NCI-H748 (cell line): ENCODE data around the gene CDK2AP2.
"Not testable (repeated sequence)": the region's sequence is repeated elsewhere in the genome, so short reads cannot be mapped to it uniquely, and the experiment has no call there.

ENCODE experiments used
- DNase-seq: peaks from one replicate; lab custom pipeline; 2025; ENCODE audit not compliant: unreplicated experiment; lab: John Stamatoyannopoulos, UW

The CDK2AP2 gene

GRCh38 chr11:67524480-67524808, 16.5 kb upstream of the CDK2AP2 start:
- no peak for DNase-seq

- DNase-seq = no peak
These were observed 15.9 kb upstream of the CDK2AP2 start for GRCh38 chr11:67523556-67524479.

GRCh38 chr11:67522844-67523555, 15.0 kb upstream of the CDK2AP2 start, which contains the start of gene CABP2:
Gene CABP2 (minus strand): TSS chr11:67523446. CDS start chr11:67523326, 120 bp downstream.
- no peak for DNase-seq

GRCh38 chr11:67522338-67522737, 14.4 kb upstream of the CDK2AP2 start:
- no peak for DNase-seq

- DNase-seq = no peak
These were observed 14.0 kb upstream of the CDK2AP2 start for GRCh38 chr11:67521924-67522323.

GRCh38 chr11:67520856-67521824, 13.2 kb upstream of the CDK2AP2 start:
- DNase-seq = no peak

- no peak for DNase-seq
These were observed 11.8 kb upstream of the CDK2AP2 start for GRCh38 chr11:67519726-67520125.

GRCh38 chr11:67517784-67518552, 10.0 kb upstream of the CDK2AP2 start:
- no peak for DNase-seq

GRCh38 chr11:67516806-67517205, 8.8 kb upstream of the CDK2AP2 start:
- DNase-seq = no peak

- no peak for DNase-seq
These were observed 6.2 kb upstream of the CDK2AP2 start for GRCh38 chr11:67514116-67514515.

GRCh38 chr11:67511558-67511957, 3.6 kb upstream of the CDK2AP2 start:
- DNase-seq = not testable (repeated sequence)

- no peak for DNase-seq
These were observed 2.0 kb upstream of the CDK2AP2 start for GRCh38 chr11:67510023-67510345.

GRCh38 chr11:67508486-67509121, 642 bp upstream of the CDK2AP2 start:
- peak; percentile 98 for DNase-seq

- DNase-seq = peak; percentile 60
These were observed 609 bp downstream of the CDK2AP2 start for GRCh38 chr11:67507242-67507863.

- DNase-seq = no peak
These were observed 1.4 kb downstream of the CDK2AP2 start for GRCh38 chr11:67506426-67507051.

- peak; percentile 93 for DNase-seq
These were observed 2.2 kb downstream of the CDK2AP2 start for GRCh38 chr11:67505605-67506396.

GRCh38 chr11:67504950-67505581, 2.9 kb downstream of the CDK2AP2 start, which contains the start of gene PITPNM1:
Gene PITPNM1 (minus strand): TSS chr11:67505363. CDS start chr11:67504180, 1,183 bp downstream.
- DNase-seq = peak; percentile 76
